Epithelial cell of proximal tubule (primary cell): Measurements from ENCODE around the gene NFIA. TPM values are rescaled to one million over a fixed set of nuclear protein-coding genes. Genes with fewer than 3 reads are reported as not detected.

Experiments used
- DNase-seq: peaks from one replicate; pipeline ENCODE4 v3.0.0-alpha.2; 2011; ENCODE audit warnings: low read depth
- H3K4me3 ChIP-seq: 2 replicates; pipeline ENCODE4 v1.5.1; 2011; ENCODE audit warnings: low read depth, mild to moderate bottlenecking, low read length
- CTCF ChIP-seq: conservative IDR thresholded peaks from 2 replicates; pipeline ENCODE4 v1.5.1; 2012; ENCODE audit warnings: low read depth, mild to moderate bottlenecking, low read length
- total RNA-seq: library from RNA; depleted of rRNA; stranded (reverse); fragments of >200 nt; gene quantifications from 2 replicates; pipeline ENCODE4 v1.2.3, GENCODE V29; 2015

NFIA gene
- total RNA-seq, 1 donor from 2014 or later, result 1.6 TPM

DNA sequence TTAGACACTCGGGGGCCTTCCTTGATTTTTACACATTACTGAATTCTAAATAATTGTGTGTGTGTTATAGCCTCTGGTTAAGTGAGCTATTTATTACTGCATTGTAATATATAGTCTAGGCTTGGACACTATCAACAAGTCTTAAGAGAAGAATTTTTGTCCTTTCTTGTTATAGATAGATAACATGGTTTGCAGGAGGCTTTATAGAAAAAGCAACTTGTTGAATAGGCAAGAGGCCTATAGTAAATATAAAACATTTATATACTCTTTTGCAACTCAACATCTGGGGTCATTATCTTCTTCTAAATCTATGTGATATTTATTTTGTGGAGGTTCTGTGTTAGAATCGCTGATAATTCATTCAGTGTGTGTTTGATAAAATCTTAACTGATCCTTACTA lies 293.8 kb downstream of the NFIA start:
- no peak for DNase-seq
- no peak for TF ChIP-seq CTCF
- H3K4me3 ChIP-seq, result no peak overlapping the region

- DNase-seq, result no peak
- H3K4me3 ChIP-seq, result no peak overlapping the region
- TF ChIP-seq CTCF, result no peak
These were observed 295.0 kb downstream of the NFIA start for GRCh38 chr1:61377242-61377958.

- no peak for TF ChIP-seq CTCF
- DNase-seq, result no peak
- no peak overlapping the region for H3K4me3 ChIP-seq
These were observed 296.3 kb downstream of the NFIA start for GRCh38 chr1:61378494-61379180.

DNA sequence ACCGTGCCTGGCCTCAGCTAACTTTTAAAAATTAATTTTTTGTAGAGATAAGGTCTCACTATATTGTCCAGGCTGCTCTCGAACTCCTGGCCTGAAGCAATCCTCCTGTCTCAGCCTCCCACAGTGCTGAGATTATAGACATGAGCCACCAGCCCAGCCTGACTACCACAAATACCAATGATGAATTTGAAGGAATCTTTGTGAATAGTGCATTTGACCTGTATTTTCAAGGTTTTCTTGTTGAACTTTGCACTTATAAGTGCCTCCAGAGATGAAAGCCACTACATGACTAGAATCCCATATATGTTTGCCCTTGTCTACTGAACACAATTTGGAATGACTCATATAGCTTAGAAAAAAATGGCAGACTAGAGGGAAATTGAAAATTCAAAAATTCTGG lies 297.3 kb downstream of the NFIA start:
- TF ChIP-seq CTCF, result no peak
- no peak for DNase-seq
- no peak overlapping the region for H3K4me3 ChIP-seq

DNA sequence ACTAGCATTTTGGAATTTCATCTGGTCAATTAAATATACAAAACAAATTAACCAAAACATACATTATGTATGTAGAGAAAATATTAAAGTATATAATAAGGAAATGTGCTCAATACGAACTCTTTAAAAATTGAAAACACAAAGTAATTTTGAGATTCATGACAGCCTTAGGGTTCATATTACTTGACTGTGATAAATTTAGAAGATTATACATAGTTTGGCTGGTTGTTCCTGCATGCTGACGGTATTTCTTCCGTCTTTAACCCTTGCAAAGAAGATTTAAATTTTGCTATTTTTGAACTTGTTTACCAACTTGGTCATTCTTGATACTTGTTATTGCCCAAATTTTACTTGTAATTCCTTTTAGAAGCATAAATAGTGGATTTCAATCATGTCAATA lies 298.2 kb downstream of the NFIA start:
- TF ChIP-seq CTCF, result no peak
- DNase-seq, result no peak
- H3K4me3 ChIP-seq, result no peak overlapping the region

GRCh38 chr1:61386323-61386722 lies 304.0 kb downstream of the NFIA start:
- no peak overlapping the region for H3K4me3 ChIP-seq
- no peak for TF ChIP-seq CTCF
- DNase-seq, result no peak

DNA sequence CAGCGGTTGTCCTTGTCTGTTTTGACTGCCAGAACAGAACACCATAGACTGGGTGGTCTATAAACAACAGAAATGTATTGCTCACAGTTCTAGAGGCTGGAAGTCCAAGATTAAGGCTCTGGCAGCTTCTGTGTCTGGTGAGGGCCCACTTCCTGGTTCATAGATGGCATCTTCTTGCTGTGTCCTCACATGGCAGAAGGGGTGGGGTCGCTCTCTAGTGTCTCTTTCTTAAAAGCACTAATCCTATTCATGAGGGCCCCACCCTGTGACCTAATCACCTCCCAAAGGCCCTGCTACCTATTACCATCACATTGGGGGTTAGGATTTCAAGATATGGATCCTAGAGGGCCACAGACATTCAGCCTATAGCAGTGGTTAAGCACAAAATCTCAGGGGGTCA lies 304.4 kb downstream of the NFIA start:
- no peak overlapping the region for H3K4me3 ChIP-seq
- TF ChIP-seq CTCF, result no peak
- DNase-seq, result no peak
